Duodenal mucosa (tissue), 2 donors: ENCODE data around the gene ABCC4.

ENCODE experiments used
- H3K27ac ChIP-seq: one replicate; pipeline ENCODE4 v1.7.0; 2013; ENCODE audit warnings: low read depth, low read length
- H3K27me3 ChIP-seq, 2 donors: one replicate each; pipeline ENCODE4 v1.7.0; 2013; ENCODE audit warnings: low read length in 2 of 2, control low read depth in 1 of 2; ENCODE audit not compliant: insufficient read depth in 2 of 2, control insufficient read depth in 1 of 2
- H3K36me3 ChIP-seq, 2 donors: one replicate each; pipeline ENCODE4 v1.7.0; 2013; ENCODE audit warnings: low read length in 2 of 2, control low read depth in 1 of 2; ENCODE audit not compliant: insufficient read depth in 2 of 2, control insufficient read depth in 1 of 2
- H3K4me1 ChIP-seq, 2 donors: one replicate each; pipeline ENCODE4 v1.7.0; 2013; ENCODE audit warnings: low read length in 2 of 2, control low read depth in 1 of 2; ENCODE audit not compliant: insufficient read depth in 2 of 2, control insufficient read depth in 1 of 2
- H3K4me3 ChIP-seq, 2 donors: one replicate each; pipeline ENCODE4 v1.7.0; 2013; ENCODE audit warnings: low read length in 2 of 2, low read depth in 1 of 2
- H3K9ac ChIP-seq, 2 donors: one replicate each; pipeline ENCODE4 v1.7.0; 2013; ENCODE audit warnings: low read length in 2 of 2, low read depth in 1 of 2
- H3K9me3 ChIP-seq, 2 donors: one replicate each; pipeline ENCODE4 v1.7.0; 2013; ENCODE audit warnings: low read length in 2 of 2, control low read depth in 1 of 2; ENCODE audit not compliant: control insufficient read depth in 1 of 2

Gene ABCC4

GRCh38 chr13:95224064-95224463 lies 77.2 kb downstream of the ABCC4 start:
- Histone ChIP-seq H3K9ac (no peak overlapping the region), H3K27ac (no peak overlapping the region), H3K4me3 (no peak overlapping the region), H3K27me3 (no peaks in the 10 kb centered on the region), H3K9me3 (no peaks in the 10 kb centered on the region), H3K4me1 (peaks cover 15 to 26% of the 10 kb centered on the region in 2 donors), H3K36me3 (peaks cover 0 to 4% of the 10 kb centered on the region in 2 donors)

- Histone ChIP-seq H3K9ac (no peak overlapping the region), H3K4me3 (no peak overlapping the region), H3K36me3 (peaks cover 0 to 4% of the 10 kb centered on the region in 2 donors)
These were observed 78.6 kb downstream of the ABCC4 start for GRCh38 chr13:95222733-95223018.

GRCh38 chr13:95221971-95222732 lies 79.1 kb downstream of the ABCC4 start:
- H3K9ac ChIP-seq = no peak overlapping the region
- peaks cover 20 to 26% of the 10 kb centered on the region in 2 donors for H3K4me1 ChIP-seq
- H3K36me3 ChIP-seq = peaks cover 0 to 4% of the 10 kb centered on the region in 2 donors
- no peak overlapping the region for H3K27ac ChIP-seq
- no peaks in the 10 kb centered on the region for H3K9me3 ChIP-seq
- no peaks in the 10 kb centered on the region for H3K27me3 ChIP-seq
- no peak overlapping the region for H3K4me3 ChIP-seq

More at GRCh38 chr13:95222733-95223018, 78.6 kb downstream of the ABCC4 start:
- Histone ChIP-seq H3K27me3 (no peaks in the 10 kb centered on the region), H3K9me3 (no peaks in the 10 kb centered on the region), H3K27ac (no peak overlapping the region), H3K4me1 (peaks cover 21 to 30% of the 10 kb centered on the region in 2 donors)

- Histone ChIP-seq H3K4me1 (peaks cover 10 to 12% of the 10 kb centered on the region in 2 donors), H3K27me3 (no peaks in the 10 kb centered on the region), H3K27ac (no peak overlapping the region), H3K9me3 (no peaks in the 10 kb centered on the region), H3K4me3 (no peak overlapping the region), H3K9ac (no peak overlapping the region), H3K36me3 (peaks cover 0 to 4% of the 10 kb centered on the region in 2 donors)
These were observed 80.6 kb downstream of the ABCC4 start for GRCh38 chr13:95220611-95221010.

- no peak overlapping the region for H3K9ac ChIP-seq
- no peak overlapping the region for H3K27ac ChIP-seq
- no peaks in the 10 kb centered on the region for H3K9me3 ChIP-seq
- peaks cover 0 to 4% of the 10 kb centered on the region in 2 donors for H3K36me3 ChIP-seq
- H3K4me1 ChIP-seq = peaks cover 15 to 19% of the 10 kb centered on the region in 2 donors
- H3K27me3 ChIP-seq = no peaks in the 10 kb centered on the region
- no peak overlapping the region for H3K4me3 ChIP-seq
These were observed 83.1 kb downstream of the ABCC4 start for GRCh38 chr13:95217920-95218830.

- Histone ChIP-seq H3K36me3 (peaks cover 0 to 4% of the 10 kb centered on the region in 2 donors), H3K4me1 (peaks cover 13 to 14% of the 10 kb centered on the region in 2 donors), H3K9ac (no peak overlapping the region), H3K9me3 (no peaks in the 10 kb centered on the region), H3K27ac (no peak overlapping the region), H3K27me3 (no peaks in the 10 kb centered on the region), H3K4me3 (no peak overlapping the region)
These were observed 85.1 kb downstream of the ABCC4 start for GRCh38 chr13:95216182-95216581.

GRCh38 chr13:95212983-95213850 lies 88.0 kb downstream of the ABCC4 start:
- no peak overlapping the region for H3K9ac ChIP-seq
- H3K4me1 ChIP-seq = peaks cover 12 to 14% of the 10 kb centered on the region in 2 donors
- H3K27me3 ChIP-seq = no peaks in the 10 kb centered on the region
- peaks cover 3 to 8% of the 10 kb centered on the region in 2 donors for H3K36me3 ChIP-seq
- H3K9me3 ChIP-seq = no peaks in the 10 kb centered on the region
- H3K4me3 ChIP-seq = no peak overlapping the region
- H3K27ac ChIP-seq = no peak overlapping the region

GRCh38 chr13:95209109-95209508 lies 92.1 kb downstream of the ABCC4 start:
- Histone ChIP-seq H3K27ac (no peak overlapping the region), H3K9me3 (no peaks in the 10 kb centered on the region), H3K9ac (no peak overlapping the region), H3K27me3 (no peaks in the 10 kb centered on the region), H3K36me3 (peaks cover 6 to 18% of the 10 kb centered on the region in 2 donors), H3K4me1 (peaks cover 7 to 9% of the 10 kb centered on the region in 2 donors), H3K4me3 (no peak overlapping the region)

- peaks cover 6 to 18% of the 10 kb centered on the region in 2 donors for H3K36me3 ChIP-seq
- no peaks in the 10 kb centered on the region for H3K4me1 ChIP-seq
- no peak overlapping the region for H3K27ac ChIP-seq
- H3K9ac ChIP-seq = no peak overlapping the region
- H3K27me3 ChIP-seq = no peaks in the 10 kb centered on the region
- no peaks in the 10 kb centered on the region for H3K9me3 ChIP-seq
- H3K4me3 ChIP-seq = no peak overlapping the region
These were observed 93.4 kb downstream of the ABCC4 start for GRCh38 chr13:95207769-95208366.
